K562 (cell line): ENCODE data around the gene ITGBL1. TPM values are rescaled to one million over a fixed set of nuclear protein-coding genes. Genes with fewer than 3 reads are reported as not detected.

Experiments
- ATAC-seq: fragments of 200-7000 bp; cut with Tn5 transposase; 3 replicates; pipeline ENCODE4 v1.9.1; 2020; ENCODE audit warnings: moderate library complexity
- BruUV-seq: library from RNA; stranded (reverse); fragments of 400-500 nt; replicated peaks from 2 replicates; lab custom pipeline; 2021; lab: Mats Ljungman, UMichigan
- CTCF ChIA-PET: fragments of 300-600 bp; formaldehyde crosslinking; extraction: SDS; loops from one replicate; lab custom pipeline; 2021; ENCODE audit warnings: low intra/inter-chr PET ratio; lab: Yijun Ruan, JAX
- POLR2A ChIA-PET: fragments of 300-600, 350-650 bp; sonication (Branson Sonifier 250); formaldehyde crosslinking; extraction: SDS; loops from one replicate; lab custom pipeline; 2021; ENCODE audit warnings: antibody characterized with exemption, inconsistent platforms; lab: Yijun Ruan, JAX
- DNase-seq, 4 experiments: peaks; one replicate each; pipeline versions ENCODE4 v3.0.0 to v3.0.0-alpha.2; 2011 to 2018; ENCODE audit warnings: low spot score in 3 of 4, mixed read lengths in 3 of 4; ENCODE audit errors: extremely low read depth in 1 of 4
- FAIRE-seq: peaks from 2 replicates; lab custom pipeline; 2011; peaks lifted over from hg19 to GRCh38; lab: Jason Lieb, UNC
- H2AFZ ChIP-seq: 2 replicates; pipeline ENCODE4 v1.6.0; 2011; ENCODE audit warnings: low read depth, low read length, control low read depth, inconsistent platforms
- H3K27ac ChIP-seq: fragments of 200-600 bp; 3 replicates; pipeline ENCODE4 v1.8.0; 2011; ENCODE audit warnings: low read depth, mild to moderate bottlenecking, control low read depth, inconsistent platforms, low read length, moderate library complexity, mixed read lengths; ENCODE audit errors: extremely low read depth
- H3K27me3 ChIP-seq, 2 experiments: fragments of 300-600 bp in 1 of 2; 2 replicates in 1 of 2; 3 replicates in 1 of 2; pipeline versions ENCODE4 v1.6.0 to v1.8.0; 2011; ENCODE audit warnings: inconsistent platforms in 2 of 2, low read length in 2 of 2, mild to moderate bottlenecking in 1 of 2, mixed read lengths in 1 of 2, moderate library complexity in 1 of 2; ENCODE audit not compliant: control insufficient read depth in 2 of 2, insufficient read depth in 2 of 2
- H3K36me3 ChIP-seq: fragments of 300-600 bp; 3 replicates; pipeline ENCODE4 v1.8.0; 2011; ENCODE audit warnings: mild to moderate bottlenecking, low read length, inconsistent platforms; ENCODE audit not compliant: control insufficient read depth, insufficient read depth
- H3K4me1 ChIP-seq, 2 experiments: fragments of 200-600 bp in 1 of 2; replicated peaks in 1 of 2; 2 replicates in 1 of 2; 3 replicates in 1 of 2; pipeline versions ENCODE4 v1.5.1 to v1.8.0; 2011; ENCODE audit warnings: inconsistent platforms in 2 of 2, low read length in 2 of 2, mild to moderate bottlenecking in 1 of 2, mixed read lengths in 1 of 2, moderate library complexity in 1 of 2; ENCODE audit not compliant: control insufficient read depth in 2 of 2, insufficient read depth in 2 of 2
- H3K4me2 ChIP-seq: 2 replicates; pipeline ENCODE4 v1.6.1; 2011; ENCODE audit warnings: low read length, control low read depth, inconsistent platforms, mixed read lengths; ENCODE audit not compliant: insufficient read depth
- H3K4me3 ChIP-seq: fragments of 200-600 bp; sonication (generic), shearing (Covaris generic); 2 replicates; pipeline ENCODE4 v1.5.1; 2016; ENCODE audit warnings: control low read depth, inconsistent platforms
- H3K79me2 ChIP-seq: fragments of 200-600 bp; 3 replicates; pipeline ENCODE4 v1.8.0; 2011; ENCODE audit warnings: low read length, inconsistent platforms; ENCODE audit not compliant: control insufficient read depth, insufficient read depth
- H3K9ac ChIP-seq, 2 experiments: 2 replicates each; pipeline versions ENCODE4 v1.6.0 to v1.6.1; 2011; ENCODE audit warnings: low read depth in 2 of 2, low read length in 2 of 2, control low read depth in 1 of 2, inconsistent platforms in 1 of 2, mild to moderate bottlenecking in 1 of 2, mixed read lengths in 1 of 2; ENCODE audit not compliant: insufficient read depth in 1 of 2
- H3K9me1 ChIP-seq: one replicate; pipeline ENCODE4 v1.6.0; 2011; ENCODE audit warnings: inconsistent platforms, mild to moderate bottlenecking, low read length, moderate library complexity; ENCODE audit not compliant: control insufficient read depth, insufficient read depth
- H3K9me3 ChIP-seq: replicated peaks from 2 replicates; pipeline ENCODE4 v1.5.1; 2011; ENCODE audit warnings: low read depth, low read length, inconsistent platforms; ENCODE audit not compliant: control insufficient read depth, insufficient read depth
- H4K20me1 ChIP-seq: replicated peaks from 2 replicates; pipeline ENCODE4 v1.6.1; 2011; ENCODE audit warnings: low read length, inconsistent platforms, mixed read lengths; ENCODE audit not compliant: control insufficient read depth, insufficient read depth
- CEBPB ChIP-seq: fragments of 450-650 bp; IDR thresholded peaks from 2 replicates; pipeline ENCODE4 v1.6.1; 2016; ENCODE audit warnings: missing genetic modification characterization, missing compliant biosample characterization
- ESRRB ChIP-seq: fragments of 250-450 bp; sonication (Bioruptor Pico); IDR thresholded peaks from 2 replicates; pipeline ENCODE4 v1.5.0; 2020; ENCODE audit warnings: mild to moderate bottlenecking, moderate library complexity, borderline replicate concordance
- ETV1 ChIP-seq: fragments of 450-650 bp; conservative IDR thresholded peaks from 2 replicates; pipeline ENCODE4 v1.6.1; 2016; ENCODE audit warnings: missing genetic modification characterization, control low read depth, low read depth, missing compliant biosample characterization
- KDM1A ChIP-seq, 2 experiments: fragments of 450-650 bp; IDR thresholded peaks; 2 replicates each; pipeline ENCODE4 v1.6.1; 2016; ENCODE audit warnings: mild to moderate bottlenecking in 2 of 2
- NR4A1 ChIP-seq, 2 experiments: fragments of 250-450 bp in 1 of 2; fragments of 450-650 bp in 1 of 2; sonication (Bioruptor Pico) in 1 of 2; IDR thresholded peaks; 2 replicates each; pipeline versions ENCODE4 v1.4.0 to v1.6.1; 2016 to 2020; ENCODE audit warnings: mild to moderate bottlenecking in 2 of 2, missing compliant biosample characterization in 1 of 2, missing genetic modification characterization in 1 of 2, moderate library complexity in 1 of 2
- PHB ChIP-seq: fragments of 250-450 bp; sonication (Bioruptor Pico); IDR thresholded peaks from 2 replicates; pipeline ENCODE4 v1.5.0; 2021
- SAFB ChIP-seq: fragments of 200-400 bp; formaldehyde crosslinking; IDR thresholded peaks from 2 replicates; pipeline ENCODE4 v1.6.1; 2017; ENCODE audit warnings: low read depth, low read length, borderline replicate concordance
- VEZF1 ChIP-seq: fragments of 200-800 bp; sonication (Bioruptor generic); IDR thresholded peaks from 2 replicates; pipeline ENCODE4 v1.6.1; 2017; ENCODE audit warnings: missing genetic modification characterization, missing compliant biosample characterization
- ZNF212 ChIP-seq: fragments of 450-650 bp; formaldehyde crosslinking; IDR thresholded peaks from 2 replicates; pipeline ENCODE4 v1.4.0; 2020; ENCODE audit warnings: mild to moderate bottlenecking
- ZNF318 ChIP-seq, 2 experiments: fragments of 450-650 bp; IDR thresholded peaks; 2 replicates each; pipeline ENCODE4 v1.6.1; 2016; ENCODE audit warnings: mild to moderate bottlenecking in 2 of 2, borderline replicate concordance in 1 of 2, low read depth in 1 of 2, moderate library complexity in 1 of 2
- ZNF668 ChIP-seq: fragments of 250-450 bp; sonication (Bioruptor Pico); IDR thresholded peaks from 2 replicates; pipeline ENCODE4 v1.8.0; 2022; ENCODE audit warnings: mild to moderate bottlenecking, inconsistent platforms
- WGBS: fragments of 100-300 bp; shearing (Covaris generic); methylation state at CpG from one replicate; pipeline ENCODE4 v1.1.6; 2016; ENCODE audit warnings: low coverage, mixed read lengths; ENCODE audit not compliant: insufficient coverage; ENCODE audit errors: missing lambda C conversion rate; 5-methylcytosine and 5-hydroxymethylcytosine counted together
- in situ Hi-C: fragments of 300-500 bp; cut with MboI; formaldehyde crosslinking; loops from 4 replicates; pipeline ENCODE4 v1.15.0; 2018; ENCODE audit warnings: inconsistent platforms, mixed read lengths
- intact Hi-C: fragments of 100-400 bp; cut with micrococcal nuclease; formaldehyde crosslinking; loops from 2 replicates; pipeline ENCODE4 v1.14.2; 2022
- polyA plus RNA-seq, 8 experiments: library from polyadenylated mRNA; depleted of rRNA in 4 of 8; stranded (reverse) in 5 of 8; unstranded in 3 of 8; fragments of >200 nt; fragmentation: Nextera tagmentation in 2 of 8; fragmentation: Illumina TruSeq in 1 of 8; extraction: Ambion mirVana in 2 of 8; extraction: Trizol in 1 of 8; gene quantifications; 2 replicates each; pipeline versions ENCODE4 v1.2.1 to v1.2.3, GENCODE V29; 2011 to 2014; ENCODE audit warnings: inconsistent platforms in 1 of 8, missing spikeins in 1 of 8
- total RNA-seq, 7 experiments: library from RNA; depleted of rRNA in 6 of 7; stranded (reverse); fragments of >200 nt in 6 of 7; fragmentation: Illumina TruSeq in 2 of 7; extraction: Trizol in 2 of 7; gene quantifications; 2 replicates each; pipeline versions ENCODE4 v1.2.1 to v1.2.3, GENCODE V29; 2011 to 2021; ENCODE audit warnings: low replicate concordance in 1 of 7
- TF ChIP-seq, protein P1 (sequence below): IDR thresholded peaks from 2 replicates; pipeline ENCODE4 v1.6.1; 2012; ENCODE audit warnings: low read depth, low read length, improper control_type of control experiment, borderline replicate concordance

ITGBL1 gene
- total and polyA plus RNA-seq, 9 of the 15 experiments (the other 6 are each of a cell fraction or from before 2014, with no cell fraction given) = 0.04 to 0.73 (median 0.32) TPM; not detected in 1

DNA sequence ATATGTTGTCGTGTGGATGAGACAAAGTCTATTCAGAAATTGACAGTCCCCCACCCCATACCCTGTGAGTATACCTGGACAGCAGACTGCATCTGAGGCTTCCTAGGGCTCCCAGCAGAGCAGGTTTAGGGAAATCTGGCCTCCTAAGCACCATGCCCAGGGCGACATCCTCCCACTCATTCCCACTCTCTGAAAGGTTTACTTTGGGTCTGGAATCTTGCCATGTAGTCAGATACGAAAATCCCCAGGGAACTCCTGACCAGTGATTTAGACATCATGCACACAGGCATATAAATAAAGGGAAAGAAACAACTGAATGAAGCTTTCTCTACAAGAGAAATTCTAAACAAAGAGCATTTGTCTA lies 35.5 kb upstream of the ITGBL1 start:
- intact Hi-C loops = no loop called here
- TF ChIP-seq ZNF318 (IDR thresholded peaks at IDR 0.05; ENCODE audit: borderline replicate concordance in 1 of 2, low read depth in 1 of 2) (no peak), KDM1A (IDR thresholded peaks at IDR 0.05) (no peak), ETV1 (tag) (no peak), ZNF668 (no peak), ZNF212 (no peak), VEZF1 (CRISPR knock-in tag) (no peak), NR4A1 (CRISPR knock-in tag; IDR thresholded peaks at IDR 0.05) (no peak), NR4A1 (tag; IDR thresholded peaks at IDR 0.05) (no peak), SAFB (no peak), CEBPB (no peak), PHB (no peak), ESRRB (CRISPR knock-in tag) (no peak)
- TF ChIP-seq, protein P1, sequence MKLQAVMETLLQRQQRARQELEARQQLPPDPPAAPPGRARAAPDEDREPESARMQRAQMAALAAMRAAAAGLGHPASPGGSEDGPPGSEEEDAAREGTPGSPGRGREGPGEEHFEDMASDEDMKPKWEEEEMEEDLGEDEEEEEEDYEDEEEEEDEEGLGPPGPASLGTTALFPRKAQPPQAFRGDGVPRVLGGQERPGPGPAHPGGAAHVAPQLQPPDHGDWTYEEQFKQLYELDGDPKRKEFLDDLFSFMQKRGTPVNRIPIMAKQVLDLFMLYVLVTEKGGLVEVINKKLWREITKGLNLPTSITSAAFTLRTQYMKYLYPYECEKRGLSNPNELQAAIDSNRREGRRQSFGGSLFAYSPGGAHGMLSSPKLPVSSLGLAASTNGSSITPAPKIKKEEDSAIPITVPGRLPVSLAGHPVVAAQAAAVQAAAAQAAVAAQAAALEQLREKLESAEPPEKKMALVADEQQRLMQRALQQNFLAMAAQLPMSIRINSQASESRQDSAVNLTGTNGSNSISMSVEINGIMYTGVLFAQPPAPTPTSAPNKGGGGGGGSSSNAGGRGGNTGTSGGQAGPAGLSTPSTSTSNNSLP = no peak

More for the DNA sequence above, 35.5 kb upstream of the ITGBL1 start:
- Histone ChIP-seq H3K36me3 (no peaks in the 10 kb centered on the region), H3K9me1 (no peaks in the 10 kb centered on the region), H3K27me3 (no peaks in the 10 kb centered on the region), H3K9ac (no peak overlapping the region), H3K4me2 (no peak overlapping the region), H4K20me1 (no peaks in the 10 kb centered on the region), H3K4me1 (no peaks in the 10 kb centered on the region), H3K9me3 (no peaks in the 10 kb centered on the region), H3K27ac (no peak overlapping the region), H3K79me2 (no peaks in the 10 kb centered on the region), H2AFZ (no peak overlapping the region), H3K4me3 (no peak overlapping the region)
- WGBS = 0% methylated on average over 3 of the region's 3 CpGs
- ATAC-seq (no peak), FAIRE-seq (no peak), DNase-seq (no peak)
- ChIA-PET POLR2A (no interaction called here), CTCF (no interaction called here)
- in situ Hi-C loops = no loop called here
- no TSS peak for BruUV-seq
